Ishikawa (cell line): ENCODE data around the gene LRRC55.

Experiments used
- CEBPB ChIP-seq: IDR thresholded peaks from 2 replicates; pipeline ENCODE4 v1.6.1; 2012
- CREB1 ChIP-seq: IDR thresholded peaks from 2 replicates; pipeline ENCODE4 v1.6.1; 2012; ENCODE audit warnings: low read depth
- EGR1 ChIP-seq: IDR thresholded peaks from 2 replicates; pipeline ENCODE4 v1.6.1; 2012
- EP300 ChIP-seq: IDR thresholded peaks from 2 replicates; pipeline ENCODE4 v1.6.1; 2012; ENCODE audit warnings: borderline replicate concordance
- MAX ChIP-seq: IDR thresholded peaks from 2 replicates; pipeline ENCODE4 v1.6.1; 2012
- NFIC ChIP-seq: IDR thresholded peaks from 2 replicates; pipeline ENCODE4 v1.6.1; 2012
- RAD21 ChIP-seq: IDR thresholded peaks from 2 replicates; pipeline ENCODE4 v1.6.1; 2012; ENCODE audit warnings: low read depth
- REST ChIP-seq: IDR thresholded peaks from 2 replicates; pipeline ENCODE4 v1.6.1; 2012; ENCODE audit warnings: low read depth, mild to moderate bottlenecking
- TAF1 ChIP-seq: IDR thresholded peaks from 2 replicates; pipeline ENCODE4 v1.6.1; 2012; ENCODE audit warnings: low read depth, mild to moderate bottlenecking
- TCF12 ChIP-seq: IDR thresholded peaks from 2 replicates; pipeline ENCODE4 v1.6.1; 2012; ENCODE audit warnings: low read depth
- USF1 ChIP-seq: IDR thresholded peaks from 2 replicates; pipeline ENCODE4 v1.6.1; 2012

- TF ChIP-seq EP300 (no peak), TAF1 (no peak), REST (no peak), EGR1 (no peak), RAD21 (no peak), CEBPB (no peak), TCF12 (no peak), USF1 (no peak), NFIC (no peak), MAX (no peak), CREB1 (no peak)
Measured at GRCh38 chr11:57240007-57240406, 58.3 kb downstream of the LRRC55 start.
